ENCODE data around the gene DENND5A. TPM values are rescaled to one million over a fixed set of nuclear protein-coding genes. Genes with fewer than 3 reads are reported as not detected.

Gene DENND5A
- total RNA-seq, 1 donor from 2014 or later: 122 TPM

- no peak for TF ChIP-seq CTCF (IDR thresholded peaks at IDR 0.05)
- no peaks in the 10 kb centered on the region for H3K27me3 Mint-ChIP-seq (ENCODE audit: unreplicated experiment)
- no peak for DNase-seq (ENCODE audit: extremely low spot score, unreplicated experiment)
- no peaks in the 10 kb centered on the region for H3K9me3 Mint-ChIP-seq (ENCODE audit: unreplicated experiment)
- peaks cover 53% of the 10 kb centered on the region for H3K36me3 Mint-ChIP-seq (ENCODE audit: unreplicated experiment)
- H3K4me3 Mint-ChIP-seq (ENCODE audit: unreplicated experiment): no peak overlapping the region
- peak overlapping the region; percentile 79 for H3K27ac Mint-ChIP-seq (ENCODE audit: unreplicated experiment)
- peaks cover 39% of the 10 kb centered on the region for H3K4me1 Mint-ChIP-seq (ENCODE audit: unreplicated experiment)
These were observed 125.4 kb downstream of the DENND5A start for GRCh38 chr11:9139628-9140357.

GRCh38 chr11:9138612-9139579 is 126.3 kb downstream of the DENND5A start:
- Mint-ChIP-seq H3K27me3 (ENCODE audit: unreplicated experiment) (no peaks in the 10 kb centered on the region), H3K9me3 (ENCODE audit: unreplicated experiment) (no peaks in the 10 kb centered on the region), H3K27ac (ENCODE audit: unreplicated experiment) (peak overlapping the region; percentile 79), H3K4me1 (ENCODE audit: unreplicated experiment) (peaks cover 39% of the 10 kb centered on the region), H3K4me3 (ENCODE audit: unreplicated experiment) (no peak overlapping the region), H3K36me3 (ENCODE audit: unreplicated experiment) (peaks cover 50% of the 10 kb centered on the region)
- no peak for TF ChIP-seq CTCF (IDR thresholded peaks at IDR 0.05)
- DNase-seq (ENCODE audit: extremely low spot score, unreplicated experiment): no peak

- peak overlapping the region; percentile 79 for H3K27ac Mint-ChIP-seq (ENCODE audit: unreplicated experiment)
- H3K4me1 Mint-ChIP-seq (ENCODE audit: unreplicated experiment): peaks cover 39% of the 10 kb centered on the region
- H3K27me3 Mint-ChIP-seq (ENCODE audit: unreplicated experiment): no peaks in the 10 kb centered on the region
- no peak overlapping the region for H3K4me3 Mint-ChIP-seq (ENCODE audit: unreplicated experiment)
- peaks cover 49% of the 10 kb centered on the region for H3K36me3 Mint-ChIP-seq (ENCODE audit: unreplicated experiment)
- H3K9me3 Mint-ChIP-seq (ENCODE audit: unreplicated experiment): no peaks in the 10 kb centered on the region
- peak; percentile 1 for TF ChIP-seq CTCF (IDR thresholded peaks at IDR 0.05)
- DNase-seq (ENCODE audit: extremely low spot score, unreplicated experiment): no peak
These were observed 127.1 kb downstream of the DENND5A start for GRCh38 chr11:9138133-9138453.

GRCh38 chr11:9137293-9138132 is 127.6 kb downstream of the DENND5A start:
- DNase-seq (ENCODE audit: extremely low spot score, unreplicated experiment): peak; percentile 91
- Mint-ChIP-seq H3K4me1 (ENCODE audit: unreplicated experiment) (peaks cover 39% of the 10 kb centered on the region), H3K27me3 (ENCODE audit: unreplicated experiment) (no peaks in the 10 kb centered on the region), H3K4me3 (ENCODE audit: unreplicated experiment) (no peak overlapping the region), H3K9me3 (ENCODE audit: unreplicated experiment) (no peaks in the 10 kb centered on the region), H3K36me3 (ENCODE audit: unreplicated experiment) (peaks cover 43% of the 10 kb centered on the region), H3K27ac (ENCODE audit: unreplicated experiment) (peak overlapping the region; percentile 69)
- TF ChIP-seq CTCF (IDR thresholded peaks at IDR 0.05): peak; percentile 95
